Lower leg skin (tissue), 3 donors: ENCODE results near the gene KLHL35.

Experiments used
- POLR2A ChIP-seq, 2 donors: fragments of 450-650 bp; IDR thresholded peaks; one replicate each; pipeline ENCODE4 v1.6.1; 2016 to 2017; ENCODE audit warnings: antibody characterized with exemption in 2 of 2, mild to moderate bottlenecking in 1 of 2, moderate library complexity in 1 of 2
- TF ChIP-seq, protein P1 (sequence below), 3 donors: fragments of 450-650 bp; IDR thresholded peaks; one replicate each; pipeline ENCODE4 v1.5.1; 2016; ENCODE audit warnings: antibody characterized with exemption in 3 of 3, mild to moderate bottlenecking in 3 of 3, moderate library complexity in 2 of 3

DNA sequence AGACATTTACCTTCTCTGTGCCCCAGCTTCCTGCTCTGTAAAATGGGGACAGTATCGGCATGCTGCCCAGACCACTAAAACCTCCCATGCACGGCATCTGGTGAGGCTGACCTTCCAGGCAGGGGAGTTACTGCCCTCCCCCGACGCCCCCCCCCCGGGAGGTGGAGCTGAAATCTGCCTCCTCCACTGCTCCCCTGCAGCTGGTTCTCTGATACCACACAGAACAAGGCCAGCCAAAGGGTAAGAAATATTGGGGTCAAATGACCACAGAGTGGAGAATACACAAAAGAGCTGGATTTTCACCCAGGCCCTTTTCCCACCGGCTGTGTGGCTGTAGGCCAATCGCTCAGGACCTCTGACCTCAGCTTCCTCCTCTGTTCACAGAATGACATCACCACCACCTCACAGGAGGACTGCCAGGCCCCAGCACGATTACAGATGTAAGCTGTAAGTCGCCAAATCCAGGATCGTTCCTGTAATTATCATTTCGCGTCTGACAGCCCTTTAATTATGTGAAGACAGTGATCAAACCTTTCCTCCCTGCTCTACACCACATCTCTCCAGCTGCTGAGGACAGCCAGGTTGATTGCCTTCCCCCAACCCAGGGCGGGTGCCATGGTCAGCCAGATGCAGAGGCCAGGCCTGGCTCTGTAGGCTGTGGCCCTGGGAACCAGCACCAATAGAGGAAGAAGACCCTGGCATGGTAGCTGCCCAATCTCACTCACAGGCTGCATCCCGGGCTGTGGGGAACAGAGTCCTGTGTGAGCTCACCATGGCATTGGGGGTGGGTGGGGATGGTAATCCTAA is 35.7 kb upstream of the KLHL35 start:
- TF ChIP-seq, protein P1, sequence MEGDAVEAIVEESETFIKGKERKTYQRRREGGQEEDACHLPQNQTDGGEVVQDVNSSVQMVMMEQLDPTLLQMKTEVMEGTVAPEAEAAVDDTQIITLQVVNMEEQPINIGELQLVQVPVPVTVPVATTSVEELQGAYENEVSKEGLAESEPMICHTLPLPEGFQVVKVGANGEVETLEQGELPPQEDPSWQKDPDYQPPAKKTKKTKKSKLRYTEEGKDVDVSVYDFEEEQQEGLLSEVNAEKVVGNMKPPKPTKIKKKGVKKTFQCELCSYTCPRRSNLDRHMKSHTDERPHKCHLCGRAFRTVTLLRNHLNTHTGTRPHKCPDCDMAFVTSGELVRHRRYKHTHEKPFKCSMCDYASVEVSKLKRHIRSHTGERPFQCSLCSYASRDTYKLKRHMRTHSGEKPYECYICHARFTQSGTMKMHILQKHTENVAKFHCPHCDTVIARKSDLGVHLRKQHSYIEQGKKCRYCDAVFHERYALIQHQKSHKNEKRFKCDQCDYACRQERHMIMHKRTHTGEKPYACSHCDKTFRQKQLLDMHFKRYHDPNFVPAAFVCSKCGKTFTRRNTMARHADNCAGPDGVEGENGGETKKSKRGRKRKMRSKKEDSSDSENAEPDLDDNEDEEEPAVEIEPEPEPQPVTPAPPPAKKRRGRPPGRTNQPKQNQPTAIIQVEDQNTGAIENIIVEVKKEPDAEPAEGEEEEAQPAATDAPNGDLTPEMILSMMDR (IDR thresholded peaks at IDR 0.05), result no peak
- no peak for TF ChIP-seq POLR2A (IDR thresholded peaks at IDR 0.05)
